Mesenchymal stem cell (in vitro differentiated cells and primary cell): ENCODE results near the gene CFAP74.

ENCODE experiments used
- DNase-seq: peaks from one replicate; pipeline ENCODE4 v3.0.0-alpha.2; 2013
- H2AFZ ChIP-seq: one replicate; pipeline ENCODE4 v1.6.1; 2013; ENCODE audit warnings: low read depth, mild to moderate bottlenecking, control low read depth, inconsistent platforms, low read length, moderate library complexity
- H2AK5ac ChIP-seq: 2 replicates; pipeline ENCODE4 v1.6.1; 2013; ENCODE audit warnings: low read length, moderate library complexity, mild to moderate bottlenecking, inconsistent platforms; ENCODE audit not compliant: severe bottlenecking
- H2BK120ac ChIP-seq: one replicate; pipeline ENCODE4 v1.6.1; 2013; ENCODE audit warnings: low read depth, mild to moderate bottlenecking, inconsistent platforms, low read length, moderate library complexity
- H2BK12ac ChIP-seq, 2 experiments: one replicate each; pipeline ENCODE4 v1.6.1; 2013; ENCODE audit warnings: inconsistent platforms in 2 of 2, low read length in 2 of 2, mild to moderate bottlenecking in 2 of 2, moderate library complexity in 2 of 2, control low read depth in 1 of 2
- H2BK15ac ChIP-seq: one replicate; pipeline ENCODE4 v1.6.1; 2013; ENCODE audit warnings: mild to moderate bottlenecking, low read depth, inconsistent platforms; ENCODE audit not compliant: poor library complexity, severe bottlenecking
- H2BK5ac ChIP-seq: 2 replicates; pipeline ENCODE4 v1.6.1; 2013; ENCODE audit warnings: low read depth, mild to moderate bottlenecking, low read length, control low read depth, inconsistent platforms; ENCODE audit not compliant: poor library complexity, severe bottlenecking
- H3K14ac ChIP-seq, 2 experiments: one replicate each; pipeline ENCODE4 v1.6.1; 2013; ENCODE audit warnings: inconsistent platforms in 2 of 2, low read length in 2 of 2, control low read depth in 1 of 2, mild to moderate bottlenecking in 1 of 2, moderate library complexity in 1 of 2
- H3K18ac ChIP-seq, 2 experiments: one replicate each; pipeline ENCODE4 v1.6.1; 2013; ENCODE audit warnings: inconsistent platforms in 2 of 2, low read length in 2 of 2, control low read depth in 1 of 2, low read depth in 1 of 2, mild to moderate bottlenecking in 1 of 2
- H3K23ac ChIP-seq, 2 experiments: one replicate each; pipeline ENCODE4 v1.6.1; 2013; ENCODE audit warnings: inconsistent platforms in 2 of 2, low read length in 2 of 2, mild to moderate bottlenecking in 2 of 2, moderate library complexity in 2 of 2, control low read depth in 1 of 2
- H3K27ac ChIP-seq: 2 replicates; pipeline ENCODE4 v1.5.1; 2013; ENCODE audit warnings: mild to moderate bottlenecking, moderate library complexity, low read length, control low read depth, inconsistent platforms; ENCODE audit not compliant: poor library complexity, severe bottlenecking
- H3K27me3 ChIP-seq, 2 experiments: 2 replicates each; pipeline versions ENCODE4 v1.6.1 to v1.7.0; 2013; ENCODE audit warnings: low read length in 2 of 2, mild to moderate bottlenecking in 2 of 2, moderate library complexity in 2 of 2, control low read depth in 1 of 2, inconsistent platforms in 1 of 2; ENCODE audit not compliant: control insufficient read depth in 1 of 2, insufficient read depth in 1 of 2
- H3K36me3 ChIP-seq, 2 experiments: 2 replicates each; pipeline versions ENCODE4 v1.6.1 to v1.7.0; 2013; ENCODE audit warnings: low read length in 2 of 2, control low read depth in 1 of 2, inconsistent platforms in 1 of 2, low read depth in 1 of 2, mild to moderate bottlenecking in 1 of 2; ENCODE audit not compliant: insufficient read depth in 2 of 2, control insufficient read depth in 1 of 2
- H3K4ac ChIP-seq, 2 experiments: one replicate each; pipeline ENCODE4 v1.6.1; 2013; ENCODE audit warnings: inconsistent platforms in 2 of 2, low read length in 2 of 2, mild to moderate bottlenecking in 2 of 2, moderate library complexity in 2 of 2, control low read depth in 1 of 2, low read depth in 1 of 2
- H3K4me1 ChIP-seq: 2 replicates; pipeline ENCODE4 v1.6.1; 2013; ENCODE audit warnings: low read depth, low read length, control low read depth; ENCODE audit not compliant: control insufficient read depth, insufficient read depth
- H3K4me2 ChIP-seq: 2 replicates; pipeline ENCODE4 v1.6.1; 2013; ENCODE audit warnings: low read length, mild to moderate bottlenecking, inconsistent platforms; ENCODE audit not compliant: poor library complexity, severe bottlenecking
- H3K4me3 ChIP-seq, 2 experiments: 2 replicates each; pipeline versions ENCODE4 v1.5.1 to v1.7.0; 2013; ENCODE audit warnings: low read length in 2 of 2, mild to moderate bottlenecking in 2 of 2, control low read depth in 1 of 2, low read depth in 1 of 2; ENCODE audit not compliant: insufficient read depth in 1 of 2
- H3K79me1 ChIP-seq: replicated peaks from 2 replicates; pipeline ENCODE4 v1.6.1; 2013; ENCODE audit warnings: mild to moderate bottlenecking, control low read depth, low read length, inconsistent platforms; ENCODE audit not compliant: poor library complexity, severe bottlenecking
- H3K9ac ChIP-seq: 2 replicates; pipeline ENCODE4 v1.7.0; 2013; ENCODE audit warnings: mild to moderate bottlenecking, low read length, moderate library complexity
- H3K9me3 ChIP-seq: 2 replicates; pipeline ENCODE4 v1.7.0; 2013; ENCODE audit warnings: mild to moderate bottlenecking, low read length; ENCODE audit not compliant: control insufficient read depth
- H4K8ac ChIP-seq: one replicate; pipeline ENCODE4 v1.6.1; 2013; ENCODE audit warnings: inconsistent platforms, mild to moderate bottlenecking, low read length, moderate library complexity
- H4K91ac ChIP-seq: one replicate; pipeline ENCODE4 v1.6.1; 2013; ENCODE audit warnings: mild to moderate bottlenecking, low read length, inconsistent platforms
- whole genome bisulfite sequencing: methylation state at CpG from one replicate; pipeline ENCODE4 v1.1.7; 2013; ENCODE audit warnings: mixed read lengths; 5-methylcytosine and 5-hydroxymethylcytosine counted together

Gene CFAP74

DNA sequence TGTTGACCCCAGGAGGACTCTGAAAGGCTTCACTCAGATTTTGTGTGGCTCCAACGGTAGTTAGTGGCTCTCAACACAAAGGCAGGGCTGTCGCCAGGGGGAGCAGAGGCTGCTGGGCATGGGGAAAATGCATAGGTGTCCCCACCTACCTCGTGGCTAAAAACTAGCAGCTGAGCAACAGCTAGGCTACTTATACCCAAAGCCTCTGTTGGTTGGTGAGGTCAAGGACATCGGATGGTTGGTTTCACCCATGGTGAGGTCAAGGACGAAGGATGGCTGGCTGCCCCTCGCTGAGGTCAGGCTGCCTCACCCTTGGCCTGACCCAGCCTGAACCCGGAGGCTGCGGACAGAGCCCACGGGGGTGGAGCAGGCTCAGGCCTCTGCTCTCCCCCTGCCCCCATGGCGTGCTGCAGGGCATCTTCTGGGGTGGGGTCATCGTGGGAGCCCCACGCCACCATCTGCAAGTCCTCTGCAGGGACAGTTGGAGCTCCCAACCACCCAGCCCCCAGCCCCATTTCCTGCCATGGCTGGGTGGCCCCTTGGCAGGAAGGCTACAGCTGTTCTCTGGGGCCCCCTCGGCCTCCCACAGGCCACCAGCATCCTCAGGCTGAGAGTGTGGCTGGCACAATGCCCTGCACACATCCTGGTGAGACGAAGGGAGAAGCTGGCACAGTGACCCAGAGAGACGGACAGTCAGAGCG, 104.2 kb downstream of the CFAP74 start:
- WGBS, result 75% methylated on average over 13 of the region's 16 CpGs
- H3K14ac ChIP-seq, result no peak overlapping the region
- H3K9me3 ChIP-seq, result no peaks in the 10 kb centered on the region
- H2BK120ac ChIP-seq, result no peak overlapping the region
- H3K23ac ChIP-seq, result no peak overlapping the region
- no peak for DNase-seq
- no peak overlapping the region for H3K18ac ChIP-seq
- H3K9ac ChIP-seq, result no peak overlapping the region
- H2BK12ac ChIP-seq, result no peak overlapping the region
- H2BK5ac ChIP-seq, result no peak overlapping the region
- peaks cover 13% of the 10 kb centered on the region for H3K4me1 ChIP-seq
- no peak overlapping the region for H2BK15ac ChIP-seq
- no peak overlapping the region for H2AFZ ChIP-seq
- H3K4me3 ChIP-seq, result no peak overlapping the region
- H2AK5ac ChIP-seq, result no peak overlapping the region
- H3K4me2 ChIP-seq, result no peak overlapping the region
- H3K27me3 ChIP-seq, result peaks cover 0 to 11% of the 10 kb centered on the region in 2 experiments
- peaks cover 5% of the 10 kb centered on the region for H3K79me1 ChIP-seq
- no peak overlapping the region for H4K8ac ChIP-seq
- no peaks in the 10 kb centered on the region for H3K36me3 ChIP-seq
- no peak overlapping the region for H3K4ac ChIP-seq
- no peak overlapping the region for H4K91ac ChIP-seq
- no peak overlapping the region for H3K27ac ChIP-seq

DNA sequence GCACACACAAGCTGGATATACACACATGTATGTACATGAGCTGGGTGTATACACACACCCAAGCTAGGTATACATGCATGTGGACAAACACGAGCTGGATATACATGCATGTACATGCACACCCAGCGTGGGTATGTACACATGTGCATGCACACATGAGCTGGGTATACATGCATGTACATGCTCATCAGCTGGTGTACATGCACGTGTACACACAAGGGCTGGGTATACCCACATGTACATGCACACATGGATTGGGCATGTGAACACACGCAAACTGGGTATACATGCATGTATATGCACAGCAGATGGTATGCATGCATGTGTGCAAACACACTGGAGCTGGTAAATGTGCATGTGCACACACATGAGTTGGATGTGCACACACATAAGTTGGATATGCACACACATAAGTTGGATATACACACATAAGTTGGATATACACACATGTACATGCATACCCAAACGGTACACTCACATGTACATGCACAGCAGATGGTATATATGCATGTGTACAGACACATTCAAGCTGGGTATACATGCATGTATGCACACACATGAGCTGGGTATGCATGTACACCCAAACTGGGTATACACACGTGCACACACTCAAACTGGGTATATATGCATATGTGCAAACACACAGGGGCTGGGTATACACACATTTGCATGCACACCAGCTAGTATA, 105.2 kb downstream of the CFAP74 start:
- Histone ChIP-seq H3K79me1 (peaks cover 8% of the 10 kb centered on the region), H3K4me2 (no peak overlapping the region), H2BK120ac (no peak overlapping the region), H3K27ac (no peak overlapping the region), H3K9ac (no peak overlapping the region), H3K9me3 (no peaks in the 10 kb centered on the region), H4K8ac (no peak overlapping the region), H3K23ac (no peak overlapping the region), H2AFZ (no peak overlapping the region), H2AK5ac (no peak overlapping the region), H3K4me3 (no peak overlapping the region), H3K18ac (no peak overlapping the region), H3K36me3 (peaks cover 0 to 3% of the 10 kb centered on the region in 2 experiments), H2BK15ac (no peak overlapping the region), H3K4ac (no peak overlapping the region), H3K27me3 (peaks cover 0 to 11% of the 10 kb centered on the region in 2 experiments), H4K91ac (peak overlapping the region; percentile 44), H2BK12ac (no peak overlapping the region), H3K14ac (no peak overlapping the region), H2BK5ac (no peak overlapping the region), H3K4me1 (peaks cover 19% of the 10 kb centered on the region)
- 88% methylated on average over 6 of the region's 6 CpGs for WGBS
- no peak for DNase-seq

DNA sequence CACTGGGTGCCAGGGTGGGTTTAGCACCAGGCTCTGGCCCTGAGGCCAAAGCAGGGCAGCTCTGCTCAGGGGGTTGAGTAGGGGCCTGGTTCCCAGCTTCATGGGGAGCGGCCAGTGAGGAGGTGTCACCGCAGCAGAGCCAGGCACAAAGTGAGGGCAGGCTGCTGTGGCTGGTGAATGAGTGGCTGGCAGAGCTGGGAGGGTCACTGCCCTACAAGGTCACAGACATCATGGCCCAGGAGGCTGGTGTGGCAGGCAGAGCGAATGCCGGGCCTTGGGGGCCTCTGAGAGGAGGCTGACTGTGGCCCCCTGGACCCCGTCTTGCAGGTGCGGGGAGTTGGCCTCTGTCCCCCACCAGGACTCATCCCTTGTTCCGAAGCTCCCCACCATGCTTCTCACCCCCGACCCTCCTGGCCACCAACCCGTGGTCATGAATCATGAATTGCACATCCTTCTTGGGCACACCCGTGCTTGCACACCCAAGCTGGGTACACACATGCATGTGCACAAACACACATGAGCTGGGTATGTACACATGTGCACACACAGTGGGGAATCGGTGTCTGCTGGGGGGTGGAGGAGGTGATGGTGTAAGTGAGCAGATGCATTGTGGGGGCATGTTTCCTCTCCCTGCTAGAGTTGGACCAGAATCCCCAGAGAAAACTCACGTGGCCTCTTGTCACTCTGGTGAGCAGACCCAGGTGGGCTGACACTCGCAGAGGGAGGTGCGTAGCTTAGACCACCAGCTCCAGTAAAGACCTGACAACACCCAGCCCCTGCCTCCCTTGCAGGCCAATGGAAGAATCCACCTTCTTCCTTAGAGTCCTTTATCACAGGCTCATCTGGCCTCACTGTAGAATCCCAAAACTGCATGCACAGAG, 107.9 kb downstream of the CFAP74 start:
- H2BK5ac ChIP-seq, result no peak overlapping the region
- H2AK5ac ChIP-seq, result no peak overlapping the region
- WGBS, result 90% methylated on average over 14 of the region's 14 CpGs
- H3K9ac ChIP-seq, result no peak overlapping the region
- H3K79me1 ChIP-seq, result peaks cover 20% of the 10 kb centered on the region
- no peaks in the 10 kb centered on the region for H3K9me3 ChIP-seq
- no peak overlapping the region for H2BK15ac ChIP-seq
- H3K4me1 ChIP-seq, result peaks cover 33% of the 10 kb centered on the region
- H4K91ac ChIP-seq, result peak overlapping the region; percentile 12
- peaks cover 0 to 11% of the 10 kb centered on the region in 2 experiments for H3K36me3 ChIP-seq
- no peak overlapping the region for H3K18ac ChIP-seq
- H3K4ac ChIP-seq, result no peak overlapping the region
- H3K27ac ChIP-seq, result no peak overlapping the region
- H2AFZ ChIP-seq, result no peak overlapping the region
- H3K14ac ChIP-seq, result peak overlapping the region in 1 of 2 experiments; percentile 13
- no peak overlapping the region for H3K23ac ChIP-seq
- no peak overlapping the region for H3K4me2 ChIP-seq
- H2BK12ac ChIP-seq, result no peak overlapping the region
- no peak for DNase-seq
- no peak overlapping the region for H2BK120ac ChIP-seq
- no peak overlapping the region for H3K4me3 ChIP-seq
- no peak overlapping the region for H4K8ac ChIP-seq
- peaks cover 0 to 11% of the 10 kb centered on the region in 2 experiments for H3K27me3 ChIP-seq

DNA sequence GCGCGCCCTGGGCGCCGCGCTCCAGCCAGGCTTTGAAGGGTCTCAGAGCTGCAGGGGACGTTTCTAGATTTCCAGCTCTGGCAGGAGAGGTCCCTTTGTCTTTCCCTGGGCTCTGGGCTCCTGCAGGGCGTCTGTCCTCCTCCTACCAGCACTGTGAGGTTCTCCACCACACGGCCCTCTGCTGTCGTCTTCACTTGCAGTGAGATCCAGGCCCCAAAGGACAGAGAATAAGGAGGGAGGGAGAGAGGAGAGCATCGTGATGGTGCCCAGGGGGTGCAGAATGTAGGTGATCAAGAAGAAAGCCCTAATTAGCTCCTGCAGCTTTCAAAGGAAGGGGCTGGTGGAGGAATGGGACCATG, 108.5 kb downstream of the CFAP74 start:
- Histone ChIP-seq H2BK12ac (no peak overlapping the region), H3K79me1 (peaks cover 20% of the 10 kb centered on the region), H3K27ac (no peak overlapping the region), H3K4ac (no peak overlapping the region), H2BK5ac (no peak overlapping the region), H2BK120ac (no peak overlapping the region), H4K8ac (no peak overlapping the region), H4K91ac (no peak overlapping the region), H2AFZ (no peak overlapping the region), H3K27me3 (peaks cover 0 to 11% of the 10 kb centered on the region in 2 experiments), H3K4me3 (peak overlapping the region in 1 of 2 experiments; percentile 55), H3K18ac (no peak overlapping the region), H3K4me1 (peaks cover 33% of the 10 kb centered on the region), H3K9ac (peak overlapping the region; percentile 52), H2BK15ac (no peak overlapping the region), H3K9me3 (no peaks in the 10 kb centered on the region), H3K23ac (no peak overlapping the region), H3K36me3 (peaks cover 0 to 11% of the 10 kb centered on the region in 2 experiments), H3K4me2 (no peak overlapping the region), H3K14ac (no peak overlapping the region), H2AK5ac (no peak overlapping the region)
- no peak for DNase-seq
- 58% methylated on average over 10 of the region's 10 CpGs for WGBS
